Lower leg skin (tissue), 4 donors: ENCODE data around the gene SH3D19. TPM values are rescaled to one million over a fixed set of nuclear protein-coding genes. Genes with fewer than 3 reads are reported as not detected.

Source experiments
- DNase-seq, 2 donors: peaks; one replicate each; pipeline ENCODE4 v3.0.0-alpha.2; 2019; ENCODE audit warnings: low spot score in 2 of 2
- H3K4me3 ChIP-seq: fragments of 200-600 bp; sonication (generic); 2 replicates; pipeline ENCODE4 v1.5.1; 2017; ENCODE audit warnings: mild to moderate bottlenecking, low read depth; ENCODE audit not compliant: poor library complexity, severe bottlenecking
- POLR2A ChIP-seq, 2 donors: fragments of 450-650 bp; IDR thresholded peaks; one replicate each; pipeline ENCODE4 v1.6.1; 2016 to 2017; ENCODE audit warnings: antibody characterized with exemption in 2 of 2, mild to moderate bottlenecking in 1 of 2, moderate library complexity in 1 of 2
- WGBS, 2 donors: methylation state at CpG; one replicate each; pipeline ENCODE4 v1.1.5; 2018; 5-methylcytosine and 5-hydroxymethylcytosine counted together
- intact Hi-C: fragments of 100-400 bp; cut with DNase I; formaldehyde crosslinking; loops from one replicate; pipeline ENCODE4 v1.15.0; 2023; ENCODE audit warnings: low total_unique reads
- total RNA-seq, 4 donors: library from RNA; depleted of rRNA; stranded (reverse); fragments of >200 nt; gene quantifications; one replicate each; pipeline ENCODE4 v1.1.0, GENCODE V29; 2016
- TF ChIP-seq, protein P1 (sequence below), 3 donors: fragments of 450-650 bp; IDR thresholded peaks; one replicate each; pipeline ENCODE4 v1.5.1; 2016; ENCODE audit warnings: antibody characterized with exemption in 3 of 3, mild to moderate bottlenecking in 3 of 3, moderate library complexity in 2 of 3

The SH3D19 gene
- total RNA-seq, 4 donors from 2014 or later = 70.8 to 82.5 (median 78.6) TPM

DNA sequence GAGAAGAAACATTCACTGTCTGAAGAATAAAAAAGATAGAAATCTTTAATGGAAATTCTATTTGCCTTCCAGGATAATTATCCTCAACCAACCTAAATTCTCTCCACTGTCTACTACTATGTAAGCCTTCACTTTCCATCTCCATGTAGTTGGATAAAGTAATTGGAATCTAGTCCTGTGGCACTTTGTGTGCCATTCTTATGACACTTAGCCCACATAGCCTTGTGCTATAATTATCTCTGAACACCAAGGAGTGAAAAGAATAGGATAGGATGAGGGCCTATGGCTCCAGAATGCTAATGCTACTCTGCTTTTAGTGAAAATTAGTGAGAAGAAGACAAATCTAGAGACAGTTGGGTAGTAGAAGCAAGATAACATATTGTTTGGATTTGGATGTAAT, 28.2 kb downstream of the SH3D19 start:
- no peak for DNase-seq
- intact Hi-C loops = no loop called here
- no peak for TF ChIP-seq POLR2A (IDR thresholded peaks at IDR 0.05)
- TF ChIP-seq, protein P1, sequence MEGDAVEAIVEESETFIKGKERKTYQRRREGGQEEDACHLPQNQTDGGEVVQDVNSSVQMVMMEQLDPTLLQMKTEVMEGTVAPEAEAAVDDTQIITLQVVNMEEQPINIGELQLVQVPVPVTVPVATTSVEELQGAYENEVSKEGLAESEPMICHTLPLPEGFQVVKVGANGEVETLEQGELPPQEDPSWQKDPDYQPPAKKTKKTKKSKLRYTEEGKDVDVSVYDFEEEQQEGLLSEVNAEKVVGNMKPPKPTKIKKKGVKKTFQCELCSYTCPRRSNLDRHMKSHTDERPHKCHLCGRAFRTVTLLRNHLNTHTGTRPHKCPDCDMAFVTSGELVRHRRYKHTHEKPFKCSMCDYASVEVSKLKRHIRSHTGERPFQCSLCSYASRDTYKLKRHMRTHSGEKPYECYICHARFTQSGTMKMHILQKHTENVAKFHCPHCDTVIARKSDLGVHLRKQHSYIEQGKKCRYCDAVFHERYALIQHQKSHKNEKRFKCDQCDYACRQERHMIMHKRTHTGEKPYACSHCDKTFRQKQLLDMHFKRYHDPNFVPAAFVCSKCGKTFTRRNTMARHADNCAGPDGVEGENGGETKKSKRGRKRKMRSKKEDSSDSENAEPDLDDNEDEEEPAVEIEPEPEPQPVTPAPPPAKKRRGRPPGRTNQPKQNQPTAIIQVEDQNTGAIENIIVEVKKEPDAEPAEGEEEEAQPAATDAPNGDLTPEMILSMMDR (IDR thresholded peaks at IDR 0.05) = no peak
- H3K4me3 ChIP-seq = no peak overlapping the region

DNA sequence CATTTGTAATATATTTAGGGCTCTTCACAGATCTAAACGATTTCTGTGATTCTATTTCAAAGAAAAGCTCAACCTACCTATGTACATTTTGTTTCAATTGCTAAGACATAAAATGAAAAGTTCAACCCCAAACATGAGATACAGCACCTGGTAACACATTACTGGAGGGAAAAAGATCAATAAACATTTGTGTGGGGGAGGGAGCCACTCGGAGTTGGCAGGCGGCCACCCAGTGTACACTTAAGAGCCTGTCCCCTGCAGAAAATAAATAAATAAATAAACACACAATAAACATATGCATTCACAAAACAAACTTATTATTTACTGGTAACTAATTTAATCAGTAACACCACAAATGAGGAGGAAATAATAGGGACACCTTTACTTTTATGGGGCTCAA, 29.2 kb downstream of the SH3D19 start:
- TF ChIP-seq, protein P1 (IDR thresholded peaks at IDR 0.05) = no peak
- no peak for TF ChIP-seq POLR2A (IDR thresholded peaks at IDR 0.05)
- no peak overlapping the region for H3K4me3 ChIP-seq
- DNase-seq = no peak
- 71 to 77% methylated on average over 3 of the region's 3 CpGs for WGBS, 2 donors
- intact Hi-C loops = no loop called here

DNA sequence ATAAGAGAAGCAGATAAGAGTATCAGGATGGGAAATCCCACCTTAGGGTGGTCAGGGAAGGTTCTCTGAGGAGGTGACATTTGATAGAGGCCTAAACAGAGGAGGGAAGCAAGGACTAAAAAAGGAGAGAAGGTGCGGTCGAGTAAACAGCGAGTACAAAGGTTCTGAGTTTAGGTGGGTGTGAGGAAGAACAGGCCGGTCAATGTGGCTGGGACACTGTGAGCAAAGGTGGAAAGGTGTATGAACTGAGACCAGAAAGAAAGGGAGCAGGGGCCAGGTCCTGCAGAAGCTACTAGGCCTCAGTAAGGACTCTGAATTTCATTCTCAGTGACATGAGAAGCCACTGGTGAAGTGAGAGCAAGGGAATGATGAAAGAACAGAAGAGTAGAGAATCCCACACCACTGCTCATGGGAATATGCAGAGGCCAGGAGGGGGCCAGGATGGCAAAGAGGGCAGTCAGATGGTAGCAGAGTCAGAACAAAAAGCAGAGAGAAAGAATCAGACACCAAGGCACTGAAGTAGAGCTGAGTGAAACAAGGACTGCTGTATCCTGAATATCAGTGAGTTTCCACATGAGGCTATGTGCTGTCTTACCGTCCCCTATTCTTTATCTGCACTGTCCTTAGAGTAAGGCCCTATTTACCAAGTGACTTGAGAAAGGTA, 30.4 kb downstream of the SH3D19 start:
- 93 to 94% methylated on average over 5 of the region's 5 CpGs for WGBS, 2 donors
- TF ChIP-seq POLR2A (IDR thresholded peaks at IDR 0.05) = no peak
- TF ChIP-seq, protein P1 (IDR thresholded peaks at IDR 0.05) = no peak
- DNase-seq = no peak
- no peak overlapping the region for H3K4me3 ChIP-seq
- intact Hi-C loops = no loop called here

DNA sequence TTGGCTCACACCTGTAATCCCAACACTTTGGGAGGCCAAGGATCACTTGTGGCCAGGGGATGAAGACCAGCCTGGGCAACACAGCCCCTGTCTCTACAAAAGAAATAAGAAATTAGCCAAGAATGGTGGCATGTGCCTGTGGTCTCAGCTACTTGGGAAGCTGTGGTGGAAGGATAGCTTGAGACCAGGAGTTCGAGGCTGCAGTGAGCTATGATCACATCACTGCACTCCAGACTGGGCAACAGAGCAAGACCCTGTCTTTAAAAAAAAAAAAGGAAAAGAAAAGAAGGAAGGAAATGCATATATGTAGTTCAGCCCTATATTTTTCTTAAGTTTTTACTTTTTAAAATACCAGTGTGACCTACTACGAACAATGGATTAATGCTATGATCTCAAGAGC, 33.4 kb downstream of the SH3D19 start:
- no peak for DNase-seq
- no peak overlapping the region for H3K4me3 ChIP-seq
- intact Hi-C loops = no loop called here
- TF ChIP-seq, protein P1 (IDR thresholded peaks at IDR 0.05) = no peak
- TF ChIP-seq POLR2A (IDR thresholded peaks at IDR 0.05) = no peak
- WGBS, 2 donors = 96 to 98% methylated on average over 2 of the region's 2 CpGs

DNA sequence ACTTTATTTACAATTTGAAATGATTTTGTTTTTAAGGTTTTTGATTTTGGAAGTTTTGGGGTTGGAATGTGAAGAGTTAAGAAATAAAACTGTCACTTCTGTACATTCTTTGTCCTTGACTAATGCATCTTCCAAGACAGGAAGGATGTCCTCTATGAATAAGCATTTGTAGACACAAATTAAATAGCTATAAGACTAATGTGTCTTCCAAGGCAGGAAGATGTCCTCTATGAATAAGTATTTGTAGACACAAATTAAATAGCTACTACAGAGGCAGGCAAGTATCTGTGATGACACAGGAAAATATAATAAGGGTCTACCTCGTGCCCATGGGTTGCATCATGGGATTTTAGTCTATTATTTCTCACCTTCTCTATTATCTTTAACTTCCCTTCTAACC, 33.9 kb downstream of the SH3D19 start:
- no peak for DNase-seq
- intact Hi-C loops = no loop called here
- no peak overlapping the region for H3K4me3 ChIP-seq
- 62 to 65% methylated on average over 1 of the region's 1 CpG for WGBS, 2 donors
- TF ChIP-seq, protein P1 (IDR thresholded peaks at IDR 0.05) = no peak
- no peak for TF ChIP-seq POLR2A (IDR thresholded peaks at IDR 0.05)

DNA sequence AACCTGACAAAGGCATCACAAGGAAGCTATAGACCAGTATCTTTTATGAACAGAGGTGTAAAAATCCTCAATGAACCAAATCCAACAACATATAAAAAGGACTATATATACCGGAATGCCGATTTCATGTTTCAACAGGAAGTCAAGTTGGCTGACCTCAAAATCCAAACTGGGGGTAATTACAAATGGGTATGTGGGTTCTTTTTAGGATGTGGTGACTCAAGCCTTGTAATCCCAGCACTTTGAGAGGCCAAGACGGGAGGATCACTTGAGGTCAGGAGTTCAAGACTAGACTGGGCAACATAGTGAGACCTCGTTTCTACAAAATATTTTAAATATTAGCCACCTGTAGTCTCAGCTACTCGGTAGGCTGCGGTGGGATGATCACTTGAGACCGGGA, 38.0 kb downstream of the SH3D19 start:
- 85 to 91% methylated on average over 7 of the region's 7 CpGs for WGBS, 2 donors
- no peak for TF ChIP-seq POLR2A (IDR thresholded peaks at IDR 0.05)
- TF ChIP-seq, protein P1 (IDR thresholded peaks at IDR 0.05) = no peak
- intact Hi-C loops = no loop called here
- no peak for DNase-seq
- H3K4me3 ChIP-seq = no peak overlapping the region
